GM21576 (cell line): ENCODE data around the gene PDZK1IP1.

Experiments used
- ATAC-seq: cut with Tn5 transposase; IDR thresholded peaks from one replicate; pipeline ENCODE4 v1.9.1; 2021; ENCODE audit warnings: mild to moderate bottlenecking, moderate library complexity; ENCODE audit not compliant: unreplicated experiment

The PDZK1IP1 gene

GRCh38 chr1:47189844-47190508 is at the start of gene PDZK1IP1:
Gene PDZK1IP1, minus strand, starts transcription at chr1:47190036. Its CDS starts 104 bp downstream, at chr1:47189932.
- ATAC-seq = no peak

GRCh38 chr1:47238935-47239592 is 49.2 kb upstream of the PDZK1IP1 start:
- no peak for ATAC-seq

GRCh38 chr1:47235806-47236205 is 46.0 kb upstream of the PDZK1IP1 start:
- ATAC-seq = no peak

- no peak for ATAC-seq
These were observed 45.4 kb upstream of the PDZK1IP1 start for GRCh38 chr1:47235241-47235681.

GRCh38 chr1:47233186-47233585 is 43.4 kb upstream of the PDZK1IP1 start:
- no peak for ATAC-seq

GRCh38 chr1:47232187-47232874 is 42.5 kb upstream of the PDZK1IP1 start, which contains the start of gene TAL1:
Gene TAL1, minus strand, starts transcription at chr1:47232225. Its CDS starts 6,337 bp downstream, at chr1:47225888.
- ATAC-seq = no peak

GRCh38 chr1:47231301-47232186 is 41.7 kb upstream of the PDZK1IP1 start:
- ATAC-seq = no peak

GRCh38 chr1:47230692-47231300 is 41.0 kb upstream of the PDZK1IP1 start:
- ATAC-seq = no peak

GRCh38 chr1:47229886-47230691 is 40.3 kb upstream of the PDZK1IP1 start:
- no peak for ATAC-seq

GRCh38 chr1:47229031-47229885 is 39.4 kb upstream of the PDZK1IP1 start:
- ATAC-seq = no peak

GRCh38 chr1:47228644-47229030 is 38.8 kb upstream of the PDZK1IP1 start:
- no peak for ATAC-seq

- no peak for ATAC-seq
These were observed 37.8 kb upstream of the PDZK1IP1 start for GRCh38 chr1:47227341-47228232.

GRCh38 chr1:47226839-47227215 is 37.0 kb upstream of the PDZK1IP1 start:
- ATAC-seq = no peak

GRCh38 chr1:47226121-47226838 is 36.4 kb upstream of the PDZK1IP1 start:
- ATAC-seq = no peak

- no peak for ATAC-seq
These were observed 35.7 kb upstream of the PDZK1IP1 start for GRCh38 chr1:47225430-47226100.

GRCh38 chr1:47224676-47225399 is 35.0 kb upstream of the PDZK1IP1 start:
- ATAC-seq = no peak
